ENCODE results near the gene RBM47. TPM values are rescaled to one million over a fixed set of nuclear protein-coding genes. Genes with fewer than 3 reads are reported as not detected.

Gene RBM47
- total RNA-seq, 1 experiment from 2014 or later = 70.3 TPM

DNA sequence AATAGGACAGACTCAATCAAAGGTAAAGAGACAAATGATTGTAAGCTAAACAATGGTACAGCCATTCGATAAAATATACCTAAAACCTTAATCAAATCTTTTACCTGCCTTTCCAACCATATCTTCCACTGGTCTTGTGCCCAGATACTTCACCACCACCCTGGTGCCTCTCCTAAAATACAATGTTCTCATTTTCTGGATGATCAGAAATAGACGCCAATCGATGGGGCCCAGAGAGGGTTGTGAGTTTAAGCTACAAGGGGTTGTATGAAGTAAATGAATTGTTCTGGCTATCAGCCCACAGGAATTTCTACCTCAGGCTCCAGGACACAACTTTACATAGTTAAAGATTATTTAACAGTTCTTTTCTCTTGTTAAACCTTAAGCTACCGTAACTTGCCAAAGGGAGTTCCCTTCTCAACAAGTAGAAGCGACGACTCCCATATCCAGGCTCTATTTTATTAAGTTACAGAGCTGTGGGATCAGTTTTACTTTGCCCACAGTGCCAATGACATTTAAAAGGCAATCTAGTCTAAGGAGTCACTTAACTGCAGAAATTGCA, 195.5 kb downstream of the RBM47 start:
- Mint-ChIP-seq H3K27me3 (ENCODE audit: low read depth) (0 out of 2 replicates have a peak, but pooled peaks cover 2% of the 10 kb centered on the region), H3K27ac (peak overlapping the region in 2 of 3 experiments; percentile 2 to 28; a peak in 3 of 7 replicates), H3K36me3 (ENCODE audit: insufficient read depth in 1 of 3, low read depth in 3 of 3) (peaks cover 34 to 64% (median 51%) of the 10 kb centered on the region in 3 experiments), H3K4me1 (peaks cover 23 to 26% of the 10 kb centered on the region in 2 experiments), H3K4me3 (no peak overlapping the region), H3K9me3 (no peaks in the 10 kb centered on the region; a peak in 2 of 5 replicates)
- Histone ChIP-seq H3K4ac (ENCODE audit: low read depth, low read length) (no peak overlapping the region), H2AK5ac (ENCODE audit: insufficient read length, low read length) (no peak overlapping the region), H3K9me3 (ENCODE audit: control insufficient read depth, low read depth, low read length) (no peaks in the 10 kb centered on the region), H2BK12ac (ENCODE audit: insufficient read length, low read depth, low read length) (no peak overlapping the region), H2BK15ac (ENCODE audit: low read depth, low read length) (no peak overlapping the region), H4K5ac (ENCODE audit: insufficient read length, low read depth, low read length) (no peak overlapping the region), H3K23ac (ENCODE audit: insufficient read length, low read depth, low read length) (no peak overlapping the region), H4K8ac (replicated peaks; ENCODE audit: insufficient read length, low read depth, low read length) (no peak overlapping the region), H3K4me2 (ENCODE audit: insufficient read depth, insufficient read length, low read length) (no peak overlapping the region), H2AFZ (ENCODE audit: low read length) (no peak overlapping the region), H3K9ac (ENCODE audit: extremely low read depth, insufficient read length, low read length) (no peak overlapping the region), H3K79me1 (ENCODE audit: insufficient read depth, low read depth, low read length, poor library complexity, severe bottlenecking) (no peaks in the 10 kb centered on the region), H2BK5ac (ENCODE audit: insufficient read length, low read length) (no peak overlapping the region), H3K56ac (ENCODE audit: insufficient read length, low read depth, low read length) (no peak overlapping the region), H3K79me2 (ENCODE audit: insufficient read depth, low read length) (0 out of 2 replicates have a peak, but pooled peaks cover 2% of the 10 kb centered on the region), H4K20me1 (ENCODE audit: control insufficient read depth, insufficient read depth, insufficient read length) (no peaks in the 10 kb centered on the region), H2BK20ac (ENCODE audit: low read depth, low read length, poor library complexity, severe bottlenecking) (no peak overlapping the region), H3K27me3 (ENCODE audit: insufficient read depth, low read length) (no peaks in the 10 kb centered on the region), H3T11ph (ENCODE audit: low read length) (no peak overlapping the region), H3K4me1 (ENCODE audit: insufficient read depth, low read length) (no peaks in the 10 kb centered on the region; the same call in 1 of the 2 replicates), H3K27ac (ENCODE audit: insufficient read length, low read depth, low read length) (no peak overlapping the region), H3K23me2 (ENCODE audit: insufficient read length, low read depth, low read length, poor library complexity, severe bottlenecking) (no peaks in the 10 kb centered on the region), H3K18ac (ENCODE audit: insufficient read length, low read depth, low read length) (no peak overlapping the region), H3K14ac (ENCODE audit: insufficient read depth, low read length) (no peak overlapping the region), H2BK120ac (ENCODE audit: low read depth, low read length, poor library complexity, severe bottlenecking) (no peak overlapping the region), H4K91ac (ENCODE audit: insufficient read length, low read depth, low read length) (no peak overlapping the region)
- TF ChIP-seq, protein P1, sequence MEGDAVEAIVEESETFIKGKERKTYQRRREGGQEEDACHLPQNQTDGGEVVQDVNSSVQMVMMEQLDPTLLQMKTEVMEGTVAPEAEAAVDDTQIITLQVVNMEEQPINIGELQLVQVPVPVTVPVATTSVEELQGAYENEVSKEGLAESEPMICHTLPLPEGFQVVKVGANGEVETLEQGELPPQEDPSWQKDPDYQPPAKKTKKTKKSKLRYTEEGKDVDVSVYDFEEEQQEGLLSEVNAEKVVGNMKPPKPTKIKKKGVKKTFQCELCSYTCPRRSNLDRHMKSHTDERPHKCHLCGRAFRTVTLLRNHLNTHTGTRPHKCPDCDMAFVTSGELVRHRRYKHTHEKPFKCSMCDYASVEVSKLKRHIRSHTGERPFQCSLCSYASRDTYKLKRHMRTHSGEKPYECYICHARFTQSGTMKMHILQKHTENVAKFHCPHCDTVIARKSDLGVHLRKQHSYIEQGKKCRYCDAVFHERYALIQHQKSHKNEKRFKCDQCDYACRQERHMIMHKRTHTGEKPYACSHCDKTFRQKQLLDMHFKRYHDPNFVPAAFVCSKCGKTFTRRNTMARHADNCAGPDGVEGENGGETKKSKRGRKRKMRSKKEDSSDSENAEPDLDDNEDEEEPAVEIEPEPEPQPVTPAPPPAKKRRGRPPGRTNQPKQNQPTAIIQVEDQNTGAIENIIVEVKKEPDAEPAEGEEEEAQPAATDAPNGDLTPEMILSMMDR (conservative IDR thresholded peaks at IDR 0.05) = no peak
- WGBS (ENCODE audit: extremely low coverage, insufficient read length, low lambda C conversion rate) = no CpG with 5 or more reads among the region's 6 CpGs
- DNase-seq = no peak

Measured in H9 (cell line).